GM04503 (cell line): Measurements from ENCODE around the gene SCIN.
"Not testable (repeated sequence)": the region's sequence is repeated elsewhere in the genome, so short reads cannot be mapped to it uniquely, and the experiment has no call there.

Experiments used
- DNase-seq: peaks from one replicate; pipeline ENCODE4 v3.0.0-alpha.2; 2012; ENCODE audit warnings: low read depth

SCIN gene

DNA sequence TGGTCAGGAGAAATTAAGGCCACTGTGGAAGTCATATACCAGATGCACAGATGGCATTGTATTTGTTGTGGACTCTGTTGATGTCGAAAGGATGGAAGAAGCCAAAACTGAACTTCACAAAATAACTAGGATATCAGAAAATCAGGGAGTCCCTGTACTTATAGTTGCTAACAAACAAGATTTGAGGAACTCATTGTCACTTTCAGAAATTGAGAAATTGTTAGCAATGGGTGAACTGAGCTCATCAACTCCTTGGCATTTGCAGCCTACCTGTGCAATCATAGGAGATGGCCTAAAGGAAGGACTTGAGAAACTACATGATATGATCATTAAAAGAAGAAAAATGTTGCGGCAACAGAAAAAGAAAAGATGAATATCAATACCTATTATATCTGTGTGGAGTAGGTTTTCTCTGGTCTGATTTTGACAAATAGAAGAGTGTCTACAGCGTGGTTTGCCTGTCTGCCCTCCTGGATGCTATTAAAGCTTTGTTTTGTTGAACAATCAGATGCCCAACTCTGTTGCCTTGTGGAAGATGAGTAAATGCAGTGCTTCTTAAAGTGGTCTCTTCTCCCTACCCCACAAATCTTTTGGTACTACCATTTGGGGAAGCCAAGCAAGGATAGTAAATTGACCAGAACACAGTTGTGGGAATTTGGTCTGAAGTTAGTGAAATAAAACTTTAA, 118.1 kb downstream of the SCIN start:
- not testable (repeated sequence) for DNase-seq

DNA sequence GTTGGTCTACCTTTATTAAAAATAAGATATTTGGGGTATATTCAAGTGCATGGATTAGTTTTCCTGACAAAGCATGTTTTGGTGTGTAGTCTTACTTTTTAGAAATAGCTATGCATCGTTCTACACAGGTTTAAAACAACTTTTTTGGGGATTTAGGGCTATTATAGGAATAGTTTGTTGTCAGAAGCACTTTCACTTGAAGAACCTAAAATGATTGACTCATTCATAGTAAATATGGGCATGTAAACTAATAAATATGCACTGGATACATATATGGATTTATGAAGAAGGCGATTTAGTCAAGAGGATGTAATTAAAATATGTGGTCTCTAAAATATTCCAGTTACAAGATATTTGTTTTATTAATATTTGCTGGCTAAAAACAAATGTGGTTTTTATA, 118.9 kb downstream of the SCIN start:
- DNase-seq: no peak

- no peak for DNase-seq
Measured at GRCh38 chr7:12690041-12690878, 119.7 kb downstream of the SCIN start.

DNA sequence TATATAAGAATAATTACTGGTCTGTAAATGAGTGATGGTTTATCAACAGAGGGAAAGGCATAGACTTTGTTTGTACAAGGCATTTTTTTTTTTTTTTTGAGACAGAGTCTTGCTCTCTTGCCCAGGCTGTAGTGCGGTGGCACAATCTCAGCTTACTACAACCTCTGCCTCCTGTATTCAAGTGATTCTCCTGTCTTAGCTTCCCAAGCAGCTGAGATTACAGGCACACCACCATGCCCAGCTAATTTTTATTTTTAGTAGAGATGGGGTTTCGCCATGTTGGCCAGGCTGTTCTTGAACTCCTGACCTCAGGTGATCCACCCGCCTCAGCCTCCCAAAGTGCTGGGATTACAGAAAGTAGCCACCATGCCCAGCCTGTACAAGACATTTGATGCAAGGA, 120.9 kb downstream of the SCIN start:
- DNase-seq: not testable (repeated sequence)

DNA sequence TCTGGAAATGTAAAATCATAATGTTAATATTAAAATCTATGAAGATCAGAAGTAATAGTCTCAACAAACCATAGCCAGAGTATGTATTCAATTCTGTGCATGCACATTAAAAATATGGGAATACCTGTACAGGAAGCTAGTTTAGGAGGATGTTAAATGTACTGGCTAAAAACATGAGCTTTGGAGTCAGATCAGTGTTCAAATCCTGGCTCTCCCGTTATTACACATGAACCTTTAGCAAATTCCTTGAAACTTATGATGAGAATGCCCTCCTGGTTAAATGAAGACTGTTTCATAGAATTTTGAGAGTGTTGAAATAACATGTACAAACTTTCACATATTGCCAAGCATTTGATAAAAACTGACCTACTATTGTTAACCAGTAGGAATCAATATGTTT, 121.5 kb downstream of the SCIN start:
- no peak for DNase-seq

DNA sequence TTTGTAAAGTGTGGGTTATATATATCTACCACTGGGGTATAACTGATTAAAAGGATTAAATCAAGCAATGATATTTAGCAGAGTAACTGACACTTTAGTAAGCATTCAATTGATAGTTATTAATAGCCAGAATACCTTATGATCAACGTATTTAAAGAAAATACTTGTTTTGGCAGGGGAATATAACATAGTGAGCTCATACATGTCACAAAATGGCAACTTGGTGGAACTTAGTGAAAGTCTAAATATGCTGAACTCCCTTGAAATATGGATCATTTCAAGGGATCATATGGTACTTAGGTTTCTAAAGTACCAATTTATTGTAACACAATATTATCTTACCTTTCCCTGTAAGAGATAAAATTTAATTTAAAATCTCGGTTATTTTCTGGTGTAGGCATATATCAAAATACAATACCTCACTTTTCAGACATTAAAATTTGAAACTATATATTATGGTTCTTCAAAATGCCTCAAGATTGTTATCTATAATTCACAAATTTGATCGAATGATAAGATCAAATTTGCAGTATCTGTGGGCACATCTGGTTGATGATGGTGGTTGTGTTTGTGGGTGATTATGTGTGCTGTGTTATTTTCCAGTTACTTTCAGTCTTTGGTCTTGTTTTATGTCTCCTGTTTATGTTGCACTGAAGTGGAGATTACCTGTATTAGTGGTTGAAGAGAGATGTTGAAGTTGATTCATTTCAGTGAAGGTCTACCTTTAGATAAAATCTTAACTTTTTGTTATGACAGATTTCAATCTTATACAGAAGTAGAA, 122.1 kb downstream of the SCIN start:
- DNase-seq: no peak

DNA sequence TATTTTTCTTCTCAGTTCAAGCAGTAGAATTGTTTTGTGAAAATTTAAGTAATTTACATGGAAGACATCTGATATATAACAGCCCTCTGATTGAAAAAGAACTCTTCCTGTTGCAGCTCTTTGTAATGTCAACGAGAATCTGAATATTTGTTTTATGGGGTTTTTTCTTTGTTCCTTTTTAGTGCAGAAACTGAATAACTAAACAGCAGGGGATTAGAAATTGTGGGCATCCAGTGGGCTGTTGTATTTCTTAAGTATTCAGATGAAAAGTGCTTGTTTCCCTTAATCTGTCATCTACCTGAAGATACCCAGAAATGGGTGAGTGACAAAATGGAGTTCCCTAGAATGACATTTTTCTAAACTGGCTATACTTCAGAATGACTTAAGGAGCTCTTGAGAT, 124.3 kb downstream of the SCIN start:
- DNase-seq: no peak

- no peak for DNase-seq
Measured at GRCh38 chr7:12695965-12696364, 125.4 kb downstream of the SCIN start.

DNA sequence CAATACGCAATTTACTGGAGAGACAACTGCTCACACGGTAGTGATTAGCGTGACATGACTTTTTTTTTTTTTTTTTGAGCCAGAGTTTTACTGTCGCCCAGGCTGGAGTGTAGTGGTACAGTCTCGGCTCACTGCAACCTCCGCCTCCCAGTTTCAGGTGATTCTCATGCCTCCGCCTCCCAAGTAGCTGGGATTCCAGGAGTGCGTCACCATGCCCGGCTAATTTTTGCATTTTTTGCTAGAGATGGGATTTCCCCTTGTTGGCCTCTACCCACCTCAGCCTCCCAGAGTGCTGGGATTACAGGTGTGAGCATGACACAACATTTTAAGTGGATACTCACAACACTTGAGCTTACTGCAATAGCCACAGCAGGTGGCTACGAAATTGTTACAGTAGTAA, 128.8 kb downstream of the SCIN start:
- DNase-seq: no peak

GRCh38 chr7:12701433-12701832, 130.9 kb downstream of the SCIN start:
- no peak for DNase-seq

DNA sequence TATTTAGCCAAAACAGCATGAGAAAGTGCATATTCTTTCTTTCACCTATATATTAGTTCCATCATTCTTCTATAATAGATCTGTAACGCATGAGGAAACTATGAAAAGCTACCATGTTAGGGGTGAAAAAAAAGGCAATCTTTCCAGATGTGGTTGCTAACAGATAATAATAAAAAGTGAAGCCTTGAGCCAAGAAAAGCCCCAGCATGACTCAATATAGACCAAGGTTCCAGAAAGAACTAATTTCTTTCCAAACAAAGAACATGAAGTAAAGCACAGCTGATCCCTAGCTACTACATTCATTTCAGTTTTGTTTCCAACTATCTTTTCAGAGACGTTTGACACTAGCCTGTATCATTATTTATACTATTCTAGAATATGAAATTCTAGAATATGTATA, 133.4 kb downstream of the SCIN start:
- DNase-seq: no peak

GRCh38 chr7:12705878-12706277, 135.4 kb downstream of the SCIN start:
- DNase-seq: no peak

- DNase-seq: no peak
Measured at GRCh38 chr7:12706900-12707536, 136.5 kb downstream of the SCIN start.

DNA sequence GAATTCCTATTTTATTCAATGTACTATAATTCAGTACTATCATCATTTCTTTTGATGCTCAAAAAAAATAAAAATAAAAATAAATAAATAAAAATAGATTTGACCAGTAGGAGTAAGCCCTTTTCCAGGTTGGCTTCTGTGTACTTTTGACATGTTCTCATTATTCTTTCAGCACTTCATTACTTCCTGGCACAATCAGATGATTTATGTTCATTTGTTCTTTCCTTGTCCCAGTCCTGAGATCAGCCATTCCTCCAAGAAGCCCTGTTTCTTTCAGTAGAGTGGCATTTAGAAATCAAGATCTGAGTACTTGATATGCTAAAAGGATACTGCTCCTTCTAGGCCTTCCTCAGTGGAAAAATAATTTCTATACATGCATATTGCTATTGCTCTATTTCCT, 137.8 kb downstream of the SCIN start:
- no peak for DNase-seq
